HG03575 (cell line): ENCODE results near the gene PDS5A.
"Not testable (repeated sequence)": the region's sequence is repeated elsewhere in the genome, so short reads cannot be mapped to it uniquely, and the experiment has no call there.

ENCODE experiments used
- ATAC-seq: cut with Tn5 transposase; IDR thresholded peaks from one replicate; pipeline ENCODE4 v1.9.1; 2021; ENCODE audit not compliant: unreplicated experiment, insufficient number of reproducible peaks, low FRiP score; ENCODE audit errors: extremely low read depth

Gene PDS5A

DNA sequence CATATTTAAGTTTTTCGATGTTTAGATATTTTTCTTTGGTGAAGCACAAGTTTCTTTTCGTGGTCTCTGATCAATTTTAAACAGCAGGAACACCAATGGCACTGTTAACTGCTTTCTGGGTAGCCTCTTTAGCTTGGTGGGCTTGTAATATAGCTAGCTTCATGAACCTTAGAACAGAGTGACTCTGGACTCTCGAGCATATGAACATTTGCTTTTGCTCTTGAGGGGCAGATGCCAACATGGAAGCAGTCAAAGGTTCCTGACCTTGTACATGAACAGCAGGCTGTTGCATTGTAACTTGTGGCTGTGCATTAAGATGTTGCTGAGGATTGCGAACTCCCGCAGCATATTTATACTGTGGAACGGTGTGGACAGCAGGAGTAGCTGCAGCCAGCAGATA is 4.7 kb downstream of the PDS5A start:
- ATAC-seq: not testable (repeated sequence)

- ATAC-seq: no peak
Observed at GRCh38 chr4:39970671-39971640, 6.8 kb downstream of the PDS5A start.

DNA sequence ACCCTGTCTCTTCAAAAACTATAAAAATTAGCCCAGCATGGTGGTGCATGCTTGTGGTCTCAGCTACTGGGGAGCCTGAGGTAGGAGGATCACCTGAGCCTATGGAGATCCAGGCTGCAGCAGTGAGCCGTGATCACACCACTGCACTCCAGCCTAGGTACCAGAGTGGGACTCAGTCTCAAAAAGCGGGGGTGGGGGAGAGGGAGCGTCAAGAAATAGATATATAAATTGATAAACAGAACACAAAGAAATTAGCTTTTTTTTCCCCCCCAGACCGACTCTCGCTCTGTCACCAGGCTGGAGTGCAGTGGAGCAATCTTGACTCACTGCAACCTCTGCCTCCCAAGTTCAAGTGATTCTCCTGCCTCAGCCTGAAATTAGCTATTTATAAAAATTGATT is 14.1 kb downstream of the PDS5A start:
- no peak for ATAC-seq

GRCh38 chr4:39961311-39961877 is 16.3 kb downstream of the PDS5A start:
- no peak for ATAC-seq

DNA sequence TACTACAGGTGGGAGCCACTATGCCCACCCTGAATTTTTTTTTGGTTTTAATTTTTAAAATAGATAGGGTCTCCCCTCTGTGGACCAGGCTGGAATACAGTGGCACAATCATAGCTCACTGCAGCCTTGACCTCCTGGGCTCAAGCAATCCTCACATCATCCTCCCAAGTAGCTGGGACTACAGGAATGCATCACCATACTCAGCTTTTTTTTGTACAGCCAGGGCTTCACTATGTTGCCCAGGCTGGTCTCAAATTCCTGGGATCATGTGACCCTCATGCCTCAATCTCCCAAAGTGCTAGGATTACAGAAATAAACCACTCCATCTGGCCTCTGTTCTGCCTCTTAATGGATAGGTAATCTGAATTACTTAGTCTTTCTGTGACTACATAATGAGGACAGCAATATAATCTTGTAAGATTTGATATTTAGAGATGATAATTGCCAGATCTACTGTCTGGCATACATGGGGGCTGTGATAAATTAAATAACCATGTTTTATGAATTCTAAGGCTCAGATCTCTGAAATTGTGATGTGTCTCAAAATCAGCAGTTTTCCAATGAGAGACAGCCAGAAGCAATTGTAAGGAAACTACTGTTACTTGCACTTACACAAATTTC is 26.7 kb downstream of the PDS5A start:
- ATAC-seq: no peak

DNA sequence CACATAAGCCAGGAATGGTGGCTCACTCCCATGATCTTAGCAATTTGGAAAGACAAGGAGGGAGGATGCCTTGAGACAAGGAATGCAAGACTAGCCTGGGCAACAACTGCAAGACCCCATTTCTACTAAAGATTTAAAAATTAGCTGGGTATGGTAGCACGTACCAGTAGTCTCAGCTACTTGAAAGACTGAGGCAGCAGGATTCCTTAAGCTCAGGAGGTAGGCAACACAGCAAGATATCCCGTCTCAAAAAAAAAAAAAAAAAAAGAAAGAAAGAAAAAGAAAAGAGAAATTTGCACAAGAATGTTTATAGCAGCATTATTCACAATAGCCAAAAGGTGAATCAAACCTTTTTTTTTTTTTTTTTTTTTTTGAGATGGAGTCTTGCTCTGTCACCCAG is 29.7 kb downstream of the PDS5A start:
- ATAC-seq: no peak

DNA sequence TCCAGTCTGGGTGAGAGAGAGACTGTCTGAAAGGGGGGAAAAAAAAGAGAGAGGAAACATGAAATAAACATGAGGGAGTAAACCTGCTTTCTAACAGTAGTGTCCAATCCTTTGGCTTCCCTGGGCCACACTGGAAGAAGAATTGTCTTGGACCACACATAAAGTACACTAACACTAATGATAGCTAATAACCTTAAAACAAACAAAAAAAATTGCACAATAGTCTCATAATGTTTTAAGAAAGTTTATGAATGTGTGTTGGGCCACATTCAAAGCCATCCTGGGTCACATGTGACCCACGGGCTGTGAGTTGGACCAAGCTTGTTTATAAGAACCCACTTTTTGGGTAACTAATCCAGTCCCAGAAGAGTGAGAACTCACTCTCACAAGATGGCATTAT is 30.3 kb downstream of the PDS5A start:
- ATAC-seq: no peak

- ATAC-seq: not testable (repeated sequence)
Observed at GRCh38 chr4:39944245-39944644, 33.5 kb downstream of the PDS5A start.

- ATAC-seq: no peak
Observed at GRCh38 chr4:39942507-39942906, 35.2 kb downstream of the PDS5A start.

DNA sequence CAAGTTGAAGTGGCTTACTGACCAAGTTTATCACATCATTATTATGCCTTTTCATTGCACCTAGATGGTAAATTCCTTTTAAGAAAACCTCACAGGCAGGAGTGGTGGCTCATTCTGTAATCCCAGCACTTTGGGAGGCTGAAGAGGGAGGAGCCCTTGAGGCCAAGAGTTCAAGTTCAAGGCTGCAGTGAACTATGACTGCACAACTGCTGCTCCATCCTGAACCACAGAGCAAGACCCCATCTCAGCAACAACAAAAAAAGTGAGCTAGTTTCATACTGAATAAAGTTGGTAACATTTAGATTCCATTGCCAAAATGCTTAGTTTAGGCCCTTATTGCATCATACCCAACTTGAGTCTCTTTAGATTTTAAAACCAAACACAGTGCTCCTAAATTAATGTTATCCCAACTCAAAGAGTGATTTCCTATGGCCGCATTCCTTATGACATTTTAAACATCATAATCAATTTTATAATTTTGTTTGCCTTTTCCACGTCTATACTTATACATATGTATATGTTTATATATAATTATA is 36.0 kb downstream of the PDS5A start:
- ATAC-seq: no peak

- ATAC-seq: no peak
Observed at GRCh38 chr4:39937683-39938268, 39.9 kb downstream of the PDS5A start.

DNA sequence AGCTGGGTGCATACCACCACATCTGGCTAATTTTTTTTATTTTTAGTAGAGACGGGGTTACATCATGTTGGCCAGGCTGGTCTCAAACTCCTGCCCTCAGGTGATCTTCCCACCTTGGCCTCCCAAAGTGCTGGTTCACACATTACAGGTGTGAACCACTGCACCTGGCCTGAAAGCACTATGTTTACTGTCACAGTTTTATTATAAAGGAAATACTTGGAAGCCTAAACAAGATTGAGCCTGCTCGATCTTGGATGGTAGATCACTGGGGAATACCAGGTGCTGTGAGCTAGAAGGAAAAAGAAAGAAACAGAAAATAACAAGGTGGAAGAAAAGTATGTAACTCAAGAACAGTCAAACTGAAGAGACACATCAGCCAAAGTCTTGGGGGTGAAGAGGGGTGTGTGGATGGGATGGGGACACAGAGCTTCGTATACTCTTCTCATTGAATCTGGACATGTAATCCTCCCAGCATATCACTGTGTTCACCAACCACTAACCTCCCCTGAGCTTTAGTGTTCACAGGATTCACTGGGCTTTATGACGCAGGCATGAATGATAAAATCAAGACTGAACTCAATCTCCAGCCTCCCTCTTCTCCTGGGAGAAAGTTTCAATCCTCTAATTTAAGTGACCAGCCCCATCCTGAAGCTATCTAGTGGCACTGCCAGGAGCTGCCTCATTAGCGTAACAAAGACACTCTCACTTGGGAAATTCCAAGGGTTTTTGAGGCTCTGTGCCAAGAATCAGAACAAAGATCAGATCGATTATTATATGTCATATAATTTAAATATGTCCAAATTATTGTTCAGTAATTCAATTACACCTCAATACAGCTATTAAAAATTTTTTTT is 40.9 kb downstream of the PDS5A start:
- no peak for ATAC-seq

DNA sequence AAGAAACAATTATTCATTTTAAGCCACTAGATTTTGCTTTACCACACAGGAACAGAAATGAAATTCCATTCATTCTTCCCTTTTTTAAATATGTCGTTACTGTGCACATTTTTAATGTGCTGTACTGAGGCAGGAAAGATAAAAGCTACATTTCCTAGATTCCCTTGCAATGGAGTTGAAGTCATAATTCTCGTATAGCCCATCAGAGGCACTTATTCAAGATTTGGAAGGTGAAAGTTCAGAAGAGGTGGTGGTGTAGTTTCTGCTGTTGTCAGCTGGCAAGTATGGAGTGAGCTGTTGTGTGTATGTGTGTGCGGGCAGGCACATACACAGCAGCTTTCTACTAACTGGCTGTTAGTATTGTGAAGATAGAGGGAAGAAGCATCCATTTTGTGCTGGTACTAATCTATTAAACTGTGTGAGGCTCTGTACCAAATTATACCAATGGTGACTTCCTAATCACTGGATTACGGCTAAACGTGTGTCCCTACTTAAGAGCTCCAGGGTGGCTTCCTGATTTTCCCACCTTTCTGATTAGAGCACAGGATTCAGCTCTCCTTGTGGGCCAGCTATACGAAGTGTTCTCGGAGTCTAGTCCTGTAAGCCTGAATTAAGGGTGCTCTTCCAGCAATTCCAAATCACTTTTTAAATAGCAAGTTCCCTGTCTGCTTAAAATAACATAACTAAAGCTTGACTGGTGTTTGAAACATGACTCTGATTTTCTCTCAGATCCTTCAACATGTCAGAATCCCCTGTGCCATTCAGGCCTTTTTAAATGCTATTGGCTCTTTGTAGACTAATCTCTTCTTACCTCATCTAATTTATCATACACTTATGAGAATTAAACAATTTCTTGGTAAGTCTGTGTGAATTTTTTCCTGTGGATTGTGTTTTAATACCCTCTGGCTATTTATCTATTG is 43.8 kb downstream of the PDS5A start:
- no peak for ATAC-seq

DNA sequence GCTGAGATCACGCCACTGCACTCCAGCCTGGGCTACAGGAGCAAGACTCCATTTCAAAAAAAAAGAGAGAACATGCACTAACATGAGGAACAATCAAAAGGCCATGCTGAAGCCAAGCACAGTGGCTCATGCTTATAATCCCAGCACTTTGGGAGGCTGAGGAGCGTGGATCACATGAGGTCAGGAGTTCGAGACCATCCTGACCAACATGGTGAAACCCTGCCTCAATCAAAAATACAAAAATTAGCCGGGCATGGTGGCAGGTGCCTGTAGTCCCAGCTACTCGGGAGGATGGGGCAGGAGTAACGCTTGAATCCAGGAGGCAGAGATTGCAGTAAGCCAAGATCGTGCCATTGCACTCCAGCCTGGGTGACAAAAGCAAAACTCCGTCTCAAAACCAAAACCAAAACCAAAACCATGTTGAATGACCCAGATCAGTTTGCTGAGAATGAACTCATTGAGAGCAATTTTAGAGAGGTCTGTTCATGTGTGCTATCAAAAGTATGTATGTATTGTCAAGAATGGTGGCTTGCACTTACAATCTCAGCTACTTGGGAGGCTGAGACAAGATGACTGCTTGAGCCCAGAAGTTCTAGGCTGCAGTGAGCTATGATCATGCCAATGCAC is 44.8 kb downstream of the PDS5A start:
- ATAC-seq: no peak

- no peak for ATAC-seq
Observed at GRCh38 chr4:39931441-39931901, 46.2 kb downstream of the PDS5A start.

DNA sequence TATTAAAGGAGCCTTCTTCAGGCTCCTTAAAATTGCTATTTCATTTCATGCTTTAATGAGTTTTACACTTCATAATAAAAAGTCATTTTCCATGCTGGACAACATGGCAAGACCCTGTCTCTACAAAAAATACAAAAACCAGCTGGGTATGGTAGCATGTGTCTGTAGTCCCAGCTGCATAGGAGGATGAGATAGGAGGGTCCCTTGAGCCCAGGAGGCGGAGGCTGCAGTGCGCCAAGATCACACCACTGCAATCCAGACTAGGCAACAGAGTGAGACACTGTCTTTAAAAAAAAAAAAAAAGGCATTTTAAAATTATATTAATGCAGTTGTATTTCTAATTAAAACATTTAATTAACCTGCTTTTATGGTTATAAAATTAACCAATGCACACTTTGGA is 49.2 kb downstream of the PDS5A start:
- no peak for ATAC-seq

DNA sequence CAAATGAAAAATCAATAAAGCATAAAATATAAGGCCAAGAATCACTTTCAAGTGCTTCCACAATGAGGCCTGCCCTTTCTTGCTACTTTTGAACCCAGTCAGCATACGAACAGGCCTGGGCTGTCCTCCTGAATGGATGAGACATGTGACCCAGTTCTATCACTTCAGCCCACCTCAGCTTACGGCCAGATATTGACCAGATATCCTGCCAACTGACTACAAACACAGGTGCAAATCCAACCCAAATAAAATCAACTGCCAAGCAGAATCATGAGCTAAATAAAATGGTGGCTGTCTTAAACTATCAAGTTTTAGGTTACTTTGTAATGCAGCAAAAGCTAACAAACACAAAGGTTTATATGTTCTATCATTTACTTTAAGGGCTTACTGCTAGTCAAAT is 53.7 kb downstream of the PDS5A start:
- no peak for ATAC-seq
